Activated CD4-positive, alpha-beta memory T cell treated with anti-CD3 and anti-CD28 coated beads for 36 hours (primary cell): Measurements from ENCODE around the gene DMD. TPM values are rescaled to one million over a fixed set of nuclear protein-coding genes. Genes with fewer than 3 reads are reported as not detected.
"Not testable (repeated sequence)": the region's sequence is repeated elsewhere in the genome, so short reads cannot be mapped to it uniquely, and the experiment has no call there.

Experiments used
- CTCF ChIA-PET: fragments of 350-600 bp; sonication (Branson Sonifier 250); formaldehyde crosslinking; loops from one replicate; lab custom pipeline; 2021; ENCODE audit warnings: antibody characterized with exemption, inconsistent platforms; lab: Charles Lee
- POLR2A ChIA-PET: fragments of 350-600 bp; sonication (Branson Sonifier 250); formaldehyde crosslinking; loops from one replicate; lab custom pipeline; 2021; ENCODE audit warnings: antibody characterized with exemption; lab: Charles Lee
- DNase-seq: peaks from one replicate; pipeline ENCODE4 v3.0.0-alpha.2; 2020
- H3K27ac Mint-ChIP-seq: one replicate; pipeline ENCODE4 v1.8.0; 2021; ENCODE audit warnings: mixed read lengths
- H3K27me3 Mint-ChIP-seq: one replicate; pipeline ENCODE4 v1.8.0; 2021; ENCODE audit warnings: mixed read lengths
- H3K36me3 Mint-ChIP-seq: one replicate; pipeline ENCODE4 v1.8.0; 2021; ENCODE audit warnings: mixed read lengths
- H3K4me1 Mint-ChIP-seq: one replicate; pipeline ENCODE4 v1.8.0; 2021; ENCODE audit warnings: low read depth, mixed read lengths
- H3K4me3 Mint-ChIP-seq: one replicate; pipeline ENCODE4 v1.8.0; 2021; ENCODE audit warnings: mild to moderate bottlenecking, mixed read lengths
- H3K9me3 Mint-ChIP-seq: one replicate; pipeline ENCODE4 v1.8.0; 2021; ENCODE audit warnings: mixed read lengths
- intact Hi-C: fragments of 100-400 bp; cut with micrococcal nuclease; formaldehyde crosslinking; loops from one replicate; pipeline ENCODE4 v1.15.1; 2023
- total RNA-seq, 2 experiments: library from RNA; stranded (reverse); gene quantifications; one replicate each; pipeline ENCODE4 v1.2.3, GENCODE V29; 2021

Gene DMD
- total RNA-seq, 2 experiments from 2014 or later, result 0.64 to 1.5 TPM

- Mint-ChIP-seq H3K36me3 (no peaks in the 10 kb centered on the region), H3K4me1 (no peaks in the 10 kb centered on the region), H3K4me3 (no peak overlapping the region), H3K27me3 (no peaks in the 10 kb centered on the region), H3K9me3 (no peaks in the 10 kb centered on the region), H3K27ac (no peak overlapping the region)
- POLR2A ChIA-PET, result no interaction called here
- intact Hi-C loops, result no loop called here
- no peak for DNase-seq
- CTCF ChIA-PET, result no interaction called here
These were observed 22.5 kb downstream of the DMD start for GRCh38 chrX:33188881-33189280.

GRCh38 chrX:33188286-33188685 is 23.1 kb downstream of the DMD start:
- Mint-ChIP-seq H3K36me3 (no peaks in the 10 kb centered on the region), H3K4me1 (no peaks in the 10 kb centered on the region), H3K9me3 (no peaks in the 10 kb centered on the region), H3K27me3 (no peaks in the 10 kb centered on the region), H3K27ac (no peak overlapping the region), H3K4me3 (no peak overlapping the region)
- DNase-seq, result no peak
- ChIA-PET POLR2A (no interaction called here), CTCF (no interaction called here)
- intact Hi-C loops, result no loop called here

DNA sequence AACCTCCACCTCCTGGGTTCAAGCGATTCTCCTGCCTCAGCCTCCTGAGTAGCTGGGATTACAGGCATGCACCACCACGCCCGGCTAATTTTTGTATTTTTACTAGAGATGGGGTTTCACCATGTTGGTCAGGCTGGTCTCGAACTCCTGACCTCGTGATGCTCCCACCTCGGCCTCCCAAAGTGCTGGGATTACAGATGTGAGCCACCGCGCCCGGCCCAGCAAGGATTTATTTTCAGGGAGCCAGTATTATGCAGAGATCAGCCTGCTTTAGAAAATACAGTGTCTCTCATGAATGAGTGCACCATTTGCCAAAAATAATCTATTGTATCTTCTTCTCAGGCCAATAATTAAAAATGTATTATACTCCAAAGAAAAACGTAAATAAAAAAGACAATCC is 26.5 kb downstream of the DMD start:
- DNase-seq, POLR2A ChIA-PET, H3K36me3 Mint-ChIP-seq, H3K9me3 Mint-ChIP-seq, H3K27me3 Mint-ChIP-seq, H3K4me1 Mint-ChIP-seq, H3K4me3 Mint-ChIP-seq, CTCF ChIA-PET, intact Hi-C loops, H3K27ac Mint-ChIP-seq: not testable (repeated sequence)

- ChIA-PET POLR2A (no interaction called here), CTCF (no interaction called here)
- Mint-ChIP-seq H3K27ac (no peak overlapping the region), H3K27me3 (no peaks in the 10 kb centered on the region), H3K36me3 (no peaks in the 10 kb centered on the region), H3K4me3 (no peak overlapping the region), H3K9me3 (peaks cover 2% of the 10 kb centered on the region), H3K4me1 (no peaks in the 10 kb centered on the region)
- intact Hi-C loops, result no loop called here
- no peak for DNase-seq
These were observed 28.0 kb downstream of the DMD start for GRCh38 chrX:33183361-33183760.

DNA sequence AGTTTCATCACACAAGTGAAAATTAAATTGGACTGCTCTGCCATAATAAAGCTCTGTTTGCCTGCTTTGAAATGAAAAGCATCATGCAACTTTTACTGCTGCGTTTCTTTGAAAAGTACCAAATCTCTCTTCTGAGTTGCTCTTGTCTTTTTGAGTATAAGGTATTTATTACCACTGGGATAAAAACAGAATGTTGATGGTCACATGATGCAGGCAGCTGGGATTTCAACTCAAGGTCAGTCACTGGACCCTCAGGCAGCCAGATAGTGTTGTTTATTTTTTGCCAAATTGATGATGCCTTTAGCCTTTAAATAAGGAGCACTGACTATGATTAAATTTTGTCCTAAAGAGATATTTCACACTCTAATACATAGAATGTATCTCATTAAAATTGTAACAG is 32.7 kb downstream of the DMD start:
- intact Hi-C loops, result no loop called here
- CTCF ChIA-PET, result no interaction called here

DNA sequence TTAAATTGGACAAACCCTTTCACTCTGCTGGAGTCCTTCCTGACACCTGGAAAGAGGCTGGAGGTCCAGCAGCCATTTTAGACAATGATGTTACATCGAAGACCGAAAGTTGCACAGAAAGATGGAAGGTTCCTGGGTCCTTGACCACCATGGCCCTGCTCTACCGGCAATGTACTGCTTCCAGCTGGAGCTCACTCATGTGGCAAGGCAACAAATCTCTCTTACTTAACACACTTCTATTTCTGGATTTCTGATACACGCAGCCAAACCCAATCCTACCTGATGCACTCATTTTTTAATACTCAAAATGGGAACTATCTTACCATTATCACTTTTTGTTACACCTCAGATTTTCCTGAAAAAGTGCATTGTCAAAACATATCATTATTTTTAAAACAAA is 33.1 kb downstream of the DMD start:
- CTCF ChIA-PET, result no interaction called here
- H3K27me3 Mint-ChIP-seq, result no peaks in the 10 kb centered on the region
- H3K9me3 Mint-ChIP-seq, result peaks cover 2% of the 10 kb centered on the region
- no peak for DNase-seq
- POLR2A ChIA-PET, result no interaction called here
- intact Hi-C loops, result no loop called here
- H3K27ac Mint-ChIP-seq, result no peak overlapping the region
- no peaks in the 10 kb centered on the region for H3K4me1 Mint-ChIP-seq
- no peak overlapping the region for H3K4me3 Mint-ChIP-seq
- H3K36me3 Mint-ChIP-seq, result no peaks in the 10 kb centered on the region

More for the DNA sequence above, 32.7 kb downstream of the DMD start:
- POLR2A ChIA-PET, result no interaction called here
- Mint-ChIP-seq H3K4me3 (no peak overlapping the region), H3K27me3 (no peaks in the 10 kb centered on the region), H3K4me1 (no peaks in the 10 kb centered on the region), H3K27ac (no peak overlapping the region), H3K36me3 (no peaks in the 10 kb centered on the region), H3K9me3 (peaks cover 2% of the 10 kb centered on the region)
- DNase-seq, result no peak

DNA sequence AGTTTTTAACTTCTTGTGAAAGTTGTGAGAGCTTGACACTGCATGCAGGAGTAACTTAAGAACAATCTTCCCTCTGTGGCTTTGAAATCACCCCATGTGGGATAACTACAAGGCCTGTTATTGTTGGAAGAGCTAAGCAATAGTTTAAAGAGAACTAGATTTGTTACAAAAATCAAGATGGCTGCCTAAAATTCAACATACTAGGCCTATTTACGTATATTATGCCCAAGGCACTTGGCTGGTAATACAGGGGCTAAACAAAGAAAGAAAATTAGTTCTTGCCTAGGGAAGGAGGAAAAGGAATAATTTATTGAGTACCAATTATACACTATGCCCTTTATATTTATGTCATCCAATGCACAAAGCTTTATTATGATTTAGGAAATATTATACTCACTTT is 36.1 kb downstream of the DMD start:
- intact Hi-C loops, result no loop called here

DNA sequence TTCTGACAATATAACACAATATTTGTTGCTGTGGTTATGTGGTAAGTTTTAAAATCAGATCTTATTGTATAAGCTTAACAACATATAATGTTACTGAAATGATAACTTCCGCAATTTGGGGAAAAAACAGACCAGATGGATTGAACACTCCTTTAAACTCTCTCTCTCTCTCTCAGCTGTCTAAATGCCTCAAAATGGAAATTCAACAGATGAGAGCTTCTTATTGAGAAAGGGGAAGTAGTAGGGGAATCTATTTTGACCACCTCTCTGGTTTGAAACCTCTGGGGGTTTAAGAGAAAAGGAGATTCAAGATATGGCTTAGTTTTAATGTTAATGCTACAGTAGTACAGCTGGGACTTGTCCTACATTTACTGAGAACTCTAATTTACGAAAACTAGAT is 40.3 kb downstream of the DMD start:
- Mint-ChIP-seq H3K4me1 (no peaks in the 10 kb centered on the region), H3K4me3 (no peak overlapping the region), H3K27ac (no peak overlapping the region), H3K36me3 (no peaks in the 10 kb centered on the region), H3K27me3 (no peaks in the 10 kb centered on the region), H3K9me3 (no peaks in the 10 kb centered on the region)
- ChIA-PET POLR2A (no interaction called here), CTCF (no interaction called here)
- no peak for DNase-seq
- intact Hi-C loops, result no loop called here

More for the DNA sequence above, 36.1 kb downstream of the DMD start:
- ChIA-PET CTCF (no interaction called here), POLR2A (no interaction called here)
- H3K27ac Mint-ChIP-seq, result no peak overlapping the region
- peaks cover 2% of the 10 kb centered on the region for H3K9me3 Mint-ChIP-seq
- H3K4me3 Mint-ChIP-seq, result no peak overlapping the region
- DNase-seq, result no peak
- H3K4me1 Mint-ChIP-seq, result no peaks in the 10 kb centered on the region
- H3K36me3 Mint-ChIP-seq, result no peaks in the 10 kb centered on the region
- no peaks in the 10 kb centered on the region for H3K27me3 Mint-ChIP-seq

- intact Hi-C loops, result no loop called here
- CTCF ChIA-PET, result no interaction called here
- no peaks in the 10 kb centered on the region for H3K4me1 Mint-ChIP-seq
- no peaks in the 10 kb centered on the region for H3K27me3 Mint-ChIP-seq
- peaks cover 2% of the 10 kb centered on the region for H3K9me3 Mint-ChIP-seq
- H3K36me3 Mint-ChIP-seq, result no peaks in the 10 kb centered on the region
- POLR2A ChIA-PET, result no interaction called here
- H3K27ac Mint-ChIP-seq, result no peak overlapping the region
- DNase-seq, result no peak
- H3K4me3 Mint-ChIP-seq, result no peak overlapping the region
These were observed 49.5 kb downstream of the DMD start for GRCh38 chrX:33161829-33162228.

DNA sequence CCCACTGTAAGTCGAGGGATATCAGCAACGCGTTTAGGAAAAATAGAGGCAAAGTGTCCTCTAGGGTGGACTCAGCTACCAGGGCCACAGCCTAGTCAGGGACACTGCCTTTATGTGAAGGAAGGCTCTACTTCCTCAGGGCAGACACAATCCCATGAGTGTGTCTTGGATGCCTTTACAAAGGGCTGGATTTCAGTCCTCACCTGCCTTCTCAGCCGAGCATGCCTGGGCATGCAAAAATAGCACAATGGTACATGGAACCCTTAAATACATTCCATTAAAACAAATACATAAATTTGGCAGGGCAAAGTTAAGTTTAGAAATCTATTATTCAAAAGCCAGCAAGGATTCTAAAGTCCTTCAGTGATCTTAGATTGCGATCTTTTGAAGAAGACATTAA is 51.1 kb downstream of the DMD start:
- intact Hi-C loops, result no loop called here
- Mint-ChIP-seq H3K36me3 (no peaks in the 10 kb centered on the region), H3K4me1 (no peaks in the 10 kb centered on the region), H3K27ac (no peak overlapping the region), H3K9me3 (peaks cover 2% of the 10 kb centered on the region), H3K4me3 (no peak overlapping the region), H3K27me3 (no peaks in the 10 kb centered on the region)
- ChIA-PET POLR2A (no interaction called here), CTCF (no interaction called here)
- no peak for DNase-seq

GRCh38 chrX:33156152-33156726 is 55.1 kb downstream of the DMD start:
- H3K9me3 Mint-ChIP-seq, result no peaks in the 10 kb centered on the region
- no peak overlapping the region for H3K27ac Mint-ChIP-seq
- DNase-seq, result no peak
- CTCF ChIA-PET, result no interaction called here
- no peaks in the 10 kb centered on the region for H3K27me3 Mint-ChIP-seq
- no peaks in the 10 kb centered on the region for H3K36me3 Mint-ChIP-seq
- H3K4me1 Mint-ChIP-seq, result no peaks in the 10 kb centered on the region
- POLR2A ChIA-PET, result no interaction called here
- H3K4me3 Mint-ChIP-seq, result no peak overlapping the region
- intact Hi-C loops, result no loop called here

DNA sequence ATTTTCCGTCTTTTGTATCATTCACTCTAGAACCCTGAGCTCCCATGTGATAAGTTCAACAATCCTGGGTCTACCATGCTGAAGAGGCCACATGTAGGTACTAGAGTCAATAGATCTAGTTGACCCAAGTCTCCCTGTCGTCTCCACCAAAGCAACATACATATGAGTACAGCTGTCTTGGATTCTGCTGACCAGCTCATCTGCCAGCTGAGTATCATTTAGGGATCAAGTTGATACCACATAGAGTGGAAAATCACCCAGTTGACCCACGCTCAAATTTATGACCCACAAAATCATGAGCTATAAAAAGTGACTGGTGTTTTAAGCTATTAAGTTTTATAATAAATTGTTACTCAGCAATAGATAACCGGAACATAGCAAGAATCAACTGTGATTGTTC is 61.8 kb downstream of the DMD start:
- no peaks in the 10 kb centered on the region for H3K36me3 Mint-ChIP-seq
- ChIA-PET CTCF (no interaction called here), POLR2A (no interaction called here)
- intact Hi-C loops, result no loop called here
- H3K27me3 Mint-ChIP-seq, result no peaks in the 10 kb centered on the region
- DNase-seq, result no peak
- H3K4me1 Mint-ChIP-seq, result no peaks in the 10 kb centered on the region
- H3K9me3 Mint-ChIP-seq, result peaks cover 2% of the 10 kb centered on the region
- H3K27ac Mint-ChIP-seq, result no peak overlapping the region
- H3K4me3 Mint-ChIP-seq, result no peak overlapping the region

DNA sequence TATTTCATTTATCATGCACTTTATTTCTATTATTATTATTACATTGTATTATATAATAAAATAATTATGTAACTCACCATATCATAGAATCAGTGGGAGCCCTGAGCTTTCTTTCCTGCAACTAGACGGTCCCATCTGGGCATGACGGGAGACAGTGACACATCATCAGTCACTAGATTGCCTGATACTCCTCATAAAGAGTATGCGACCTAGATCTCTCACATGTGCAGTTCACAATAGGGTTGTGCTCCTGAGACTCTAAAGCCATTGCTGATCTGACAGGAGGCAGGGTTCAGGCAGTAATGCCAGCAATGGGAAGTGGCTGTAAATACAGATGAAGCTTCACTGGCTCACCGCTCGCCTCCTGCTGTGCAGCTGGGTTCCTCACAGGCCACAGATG is 62.3 kb downstream of the DMD start:
- Mint-ChIP-seq H3K27me3 (no peaks in the 10 kb centered on the region), H3K4me3 (no peak overlapping the region), H3K4me1 (no peaks in the 10 kb centered on the region), H3K27ac (no peak overlapping the region), H3K36me3 (no peaks in the 10 kb centered on the region), H3K9me3 (peaks cover 2% of the 10 kb centered on the region)
- POLR2A ChIA-PET, result no interaction called here
- no peak for DNase-seq
- intact Hi-C loops, result no loop called here
- CTCF ChIA-PET, result no interaction called here
